ENCODE data around the gene DOCK3.
"Not testable (repeated sequence)": the region's sequence is repeated elsewhere in the genome, so short reads cannot be mapped to it uniquely, and the experiment has no call there.

The DOCK3 gene

DNA sequence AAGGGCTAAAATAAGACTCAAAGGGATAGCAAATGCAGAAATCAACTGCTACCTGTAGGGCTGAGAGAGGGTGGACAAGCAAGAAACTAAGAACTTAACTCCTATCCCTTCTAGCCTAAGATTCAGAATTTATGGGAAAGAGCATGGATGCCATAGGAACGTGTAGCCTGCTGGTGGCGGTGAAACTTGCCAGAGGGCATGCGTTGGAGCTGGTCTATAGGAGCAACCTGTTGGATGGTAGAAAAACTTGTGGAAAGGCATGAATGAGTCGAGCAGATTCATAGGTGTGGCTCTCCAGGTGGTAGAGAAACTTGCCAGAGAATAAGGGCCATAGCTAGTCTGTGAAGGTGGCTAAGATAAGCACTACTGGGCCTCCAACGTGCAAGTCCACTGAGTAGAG, 137.2 kb downstream of the DOCK3 start:
- DNase-seq, result no peak

DNA sequence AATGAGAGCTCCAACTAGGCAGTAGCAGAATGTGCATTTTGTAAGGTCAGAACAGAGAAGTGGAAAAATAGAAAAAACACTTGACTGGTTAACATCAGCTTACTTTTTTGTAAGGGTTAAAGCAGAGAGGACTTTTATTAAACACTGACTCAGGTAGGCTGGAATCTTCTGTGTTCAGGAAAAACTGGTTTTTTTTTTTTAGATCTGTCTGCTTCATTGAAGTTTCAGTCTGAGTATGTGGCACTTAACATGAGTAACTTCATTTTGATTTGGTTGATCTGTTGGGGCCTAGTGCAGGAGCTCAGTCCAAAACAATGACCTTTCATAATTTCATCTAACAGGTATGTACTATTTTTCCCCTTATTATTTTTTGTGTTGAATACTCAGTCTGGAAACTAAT, 141.1 kb downstream of the DOCK3 start:
- DNase-seq, result no peak

DNA sequence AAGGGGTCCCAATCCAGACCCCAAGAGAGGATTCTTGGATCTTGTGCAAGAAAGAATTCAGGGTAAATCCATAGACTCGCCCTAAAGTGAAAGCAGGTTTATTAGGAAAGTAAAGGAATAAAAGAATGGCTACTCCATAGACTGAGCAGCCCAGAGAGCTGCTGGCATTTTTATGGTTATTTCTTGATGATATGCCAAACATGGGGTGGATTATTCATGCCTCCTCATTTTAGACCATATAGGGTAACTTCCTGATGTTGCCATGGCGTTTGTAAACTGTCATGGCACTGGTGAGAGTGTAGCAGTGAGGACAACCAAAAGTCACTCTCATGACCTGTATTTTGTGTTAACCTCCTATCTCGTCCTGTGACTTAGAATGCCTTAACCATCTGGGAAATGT, 142.2 kb downstream of the DOCK3 start:
- no peak for DNase-seq

DNA sequence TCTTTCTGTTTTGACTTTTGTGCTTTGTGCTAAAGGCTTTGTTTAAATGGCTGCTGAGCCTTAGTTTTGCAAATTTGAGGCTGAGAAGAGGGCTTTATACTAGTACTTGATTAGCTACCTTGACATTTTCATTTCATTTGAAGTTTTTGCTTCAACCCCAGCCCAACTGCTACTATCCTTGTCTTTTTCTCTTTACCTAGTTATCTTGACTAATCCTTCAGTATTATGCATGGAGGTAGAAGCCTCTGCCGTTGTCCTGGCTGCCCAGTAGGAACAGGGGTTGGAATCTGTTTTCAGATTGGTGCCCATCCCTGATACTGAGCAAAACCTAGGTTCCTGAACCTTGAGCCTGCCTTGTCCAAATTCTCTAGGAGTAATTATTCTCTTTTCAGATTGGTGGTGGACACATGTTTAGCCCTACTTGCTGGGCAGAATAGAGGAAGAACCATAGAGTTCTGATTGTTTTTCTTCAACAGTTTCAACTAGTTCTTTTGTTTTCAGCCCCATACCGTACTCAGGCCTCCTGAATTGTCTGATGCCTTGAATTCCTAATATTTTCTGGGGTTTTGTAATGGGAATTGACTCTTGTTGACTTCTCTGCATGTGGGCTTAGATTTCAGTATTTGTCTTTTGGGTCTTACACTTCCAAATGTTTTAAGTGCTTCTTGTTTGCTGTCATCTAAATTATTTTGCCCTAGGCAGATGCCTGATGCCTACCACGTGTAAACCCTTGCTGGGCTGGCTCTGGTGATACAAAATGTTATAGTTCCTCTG, 143.2 kb downstream of the DOCK3 start:
- no peak for DNase-seq

DNA sequence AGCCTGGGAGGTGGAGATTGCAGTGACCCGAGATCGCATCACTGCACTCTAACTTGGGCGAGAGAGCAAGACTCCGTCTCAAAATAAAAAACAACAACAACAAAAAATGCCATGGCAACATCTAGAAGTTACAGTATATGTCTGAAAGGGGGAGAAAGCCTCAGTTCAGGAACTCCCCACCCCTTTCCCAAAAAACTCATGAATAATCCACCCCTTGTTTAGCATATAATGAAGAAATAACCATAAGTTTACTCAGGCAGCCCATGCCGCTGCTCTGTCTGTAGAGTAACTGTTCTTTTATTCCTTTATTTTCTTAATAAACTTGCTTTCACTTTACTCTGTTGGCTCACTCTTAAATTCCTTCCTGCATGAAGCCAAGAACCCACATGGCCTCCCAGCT, 145.2 kb downstream of the DOCK3 start:
- no peak for DNase-seq

DNA sequence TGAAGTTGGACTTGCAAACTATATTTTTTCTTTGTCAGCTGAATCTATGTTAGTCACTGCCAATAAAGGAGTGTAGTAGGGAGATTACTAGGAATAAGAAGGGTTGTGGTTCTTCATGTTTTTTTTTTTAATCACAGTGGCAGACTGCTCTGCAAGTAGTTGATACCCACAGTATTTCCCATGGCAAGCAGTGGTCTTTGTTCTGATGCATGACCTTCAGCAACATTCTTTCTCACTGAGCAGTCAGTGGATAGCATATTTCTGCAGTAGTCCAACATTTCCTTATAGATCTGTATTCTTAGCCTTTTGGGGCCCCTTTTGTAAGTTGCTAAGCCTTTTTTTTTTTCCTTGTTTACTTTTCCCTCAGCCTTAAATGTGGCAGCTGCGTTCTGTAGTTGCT, 151.1 kb downstream of the DOCK3 start:
- DNase-seq, result no peak

DNA sequence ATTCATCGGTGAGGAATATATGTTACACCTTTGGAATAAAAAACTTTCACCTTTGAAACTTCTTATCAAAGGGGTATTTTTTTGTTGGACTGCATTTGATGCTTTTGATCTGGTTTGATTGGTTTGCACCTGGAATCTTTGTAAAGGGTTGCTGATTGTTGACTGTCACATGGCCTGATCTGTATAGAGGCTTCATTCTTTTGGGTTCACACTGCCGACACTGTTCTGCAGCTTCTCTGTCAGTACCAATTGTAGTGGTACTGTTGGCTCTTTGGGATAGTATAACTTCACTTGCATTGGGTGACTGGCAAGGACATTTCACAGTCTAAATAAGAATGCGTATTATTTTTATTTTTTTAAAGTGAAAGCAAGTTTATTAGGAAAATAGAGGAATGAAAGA, 155.7 kb downstream of the DOCK3 start:
- no peak for DNase-seq

DNA sequence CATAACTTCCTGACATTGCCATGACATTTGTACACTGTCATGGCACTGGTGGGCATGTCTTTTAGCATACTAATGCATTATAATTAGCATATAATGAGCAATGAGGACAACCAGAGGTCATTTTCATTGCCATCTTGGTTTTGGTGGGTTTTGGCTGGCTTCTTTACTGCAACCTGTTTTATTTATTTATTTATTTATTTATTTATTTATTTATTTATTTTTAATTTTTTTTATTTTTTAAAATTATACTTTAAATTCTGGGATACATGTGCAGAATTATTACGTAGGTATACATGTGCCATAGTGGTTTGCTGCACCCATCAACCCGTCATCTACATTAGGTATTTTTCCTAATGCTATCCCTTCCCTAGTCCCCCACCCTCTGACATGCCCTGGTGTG, 156.3 kb downstream of the DOCK3 start:
- DNase-seq, result not testable (repeated sequence)

DNA sequence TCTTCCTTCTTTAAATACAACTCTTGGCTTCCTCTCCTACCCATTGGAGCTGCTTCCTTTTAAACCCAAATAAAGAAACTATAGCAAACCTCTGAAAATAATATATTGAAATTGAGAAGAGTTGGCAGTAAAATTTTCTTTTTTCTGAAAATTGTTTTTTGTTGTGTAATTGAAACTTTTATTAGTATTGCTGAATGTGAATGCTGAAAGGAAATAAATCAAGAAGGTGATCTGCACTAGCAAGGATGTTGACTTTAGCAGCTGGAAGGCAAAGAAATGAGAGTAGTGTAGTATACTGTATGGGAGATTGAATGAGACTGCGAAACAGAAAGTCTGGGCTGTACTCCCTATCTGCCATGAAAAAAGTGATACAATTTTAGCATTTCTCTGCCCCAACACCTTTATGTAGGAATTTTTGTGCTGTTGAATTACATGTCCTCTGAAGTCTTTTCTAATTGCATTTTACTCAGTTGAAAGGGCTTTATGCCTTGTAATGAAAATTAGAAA, 166.3 kb downstream of the DOCK3 start:
- no peak for DNase-seq

DNA sequence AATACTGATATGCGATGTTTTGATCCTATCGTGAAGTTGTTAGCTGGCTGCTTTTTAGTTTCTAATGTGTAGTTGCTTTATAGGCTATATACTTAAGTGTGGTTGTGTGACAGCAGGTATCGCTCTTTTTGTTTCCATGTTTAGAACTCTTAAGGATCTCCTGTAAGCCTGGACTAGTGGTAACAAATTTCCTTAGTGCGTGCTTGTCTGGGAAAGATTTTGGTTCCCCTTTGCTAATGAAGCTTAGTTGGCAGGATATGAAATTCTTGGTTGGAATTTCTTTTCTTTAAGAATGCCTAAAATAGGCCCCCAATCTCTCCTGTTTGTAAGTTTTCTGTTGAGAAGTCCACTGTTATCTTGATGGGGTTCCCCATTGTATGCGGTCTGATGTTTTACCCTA, 173.6 kb downstream of the DOCK3 start:
- DNase-seq, result no peak

DNA sequence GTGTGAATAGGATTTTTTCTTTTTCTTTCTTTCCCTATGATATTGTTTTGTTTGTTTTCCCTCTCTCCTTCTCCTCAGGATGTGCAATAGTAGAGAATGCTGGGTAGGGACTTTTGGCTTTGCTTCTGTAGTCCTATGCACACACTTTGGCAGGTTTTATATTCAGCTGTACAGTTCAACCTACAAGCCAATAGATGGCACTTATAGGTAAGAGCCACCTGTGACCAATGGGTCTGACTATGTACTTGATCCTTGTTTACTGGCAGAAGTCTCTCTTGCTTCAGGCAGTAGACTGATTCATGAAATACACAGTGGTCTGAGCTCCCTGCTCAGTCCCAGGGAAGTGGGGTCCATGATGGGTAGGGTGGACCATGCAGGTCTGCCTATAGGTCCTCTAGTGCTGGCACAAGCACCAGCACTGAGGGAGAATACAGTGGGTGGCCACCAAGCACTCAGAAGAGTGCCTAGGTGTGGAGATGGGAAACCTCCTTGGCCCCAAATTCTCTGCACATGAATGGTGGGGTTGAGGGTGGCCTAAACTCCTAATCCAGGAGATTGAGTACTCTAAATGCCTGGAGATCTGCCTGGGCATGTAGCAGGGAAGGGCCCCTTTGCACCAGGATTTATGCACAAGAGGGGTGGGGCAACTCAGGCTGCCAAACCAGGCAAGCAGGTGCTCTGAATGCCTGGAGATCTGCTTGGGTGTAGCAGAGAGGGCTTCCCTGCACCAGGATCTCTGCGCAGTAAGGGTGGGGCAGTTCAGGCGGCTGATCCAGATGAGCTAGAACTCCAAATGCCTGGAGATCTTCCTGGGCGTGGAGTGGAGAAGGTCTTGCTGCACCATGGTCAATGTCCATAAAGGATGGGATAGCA, 176.1 kb downstream of the DOCK3 start:
- no peak for DNase-seq

DNA sequence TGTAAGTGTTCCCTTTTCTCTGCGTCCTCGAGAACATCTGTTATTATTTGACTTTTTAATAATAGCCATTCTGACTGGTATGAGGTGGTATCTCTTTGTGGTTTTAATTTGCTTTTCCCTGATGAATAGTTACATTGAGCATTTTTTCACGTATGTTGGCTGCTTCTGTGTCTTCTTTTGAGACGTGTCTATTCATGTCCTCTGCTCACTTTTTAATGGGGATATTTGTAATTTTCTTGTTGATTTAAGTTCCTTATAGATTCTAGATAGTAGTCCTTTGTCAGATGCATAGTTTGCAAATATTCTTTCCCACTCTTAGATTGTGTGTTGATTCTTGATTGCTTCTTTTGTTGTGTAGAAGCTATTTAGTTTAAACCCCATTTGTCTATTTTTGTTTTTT, 179.2 kb downstream of the DOCK3 start:
- no peak for DNase-seq

DNA sequence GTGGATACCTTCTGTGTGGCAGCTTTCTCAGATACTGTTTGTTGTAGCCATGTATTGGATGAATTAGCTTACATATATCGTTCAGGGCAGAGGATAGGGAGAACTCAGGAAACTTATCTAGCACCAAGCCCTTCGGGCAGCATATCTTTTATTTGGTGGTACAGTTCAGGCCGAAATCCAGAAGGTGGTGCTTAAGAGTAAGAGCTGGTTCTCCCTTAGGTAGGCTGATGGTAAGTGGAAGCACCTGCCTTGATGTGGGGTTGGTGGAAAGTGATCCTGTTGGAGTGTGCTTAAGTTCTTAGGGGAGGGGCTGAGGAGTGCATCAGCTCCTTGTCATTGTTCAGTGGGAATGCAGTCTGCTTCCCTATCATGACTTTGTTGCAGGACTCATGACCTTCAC, 187.5 kb downstream of the DOCK3 start:
- DNase-seq, result peak in 1 of 2 experiments; percentile 2

DNA sequence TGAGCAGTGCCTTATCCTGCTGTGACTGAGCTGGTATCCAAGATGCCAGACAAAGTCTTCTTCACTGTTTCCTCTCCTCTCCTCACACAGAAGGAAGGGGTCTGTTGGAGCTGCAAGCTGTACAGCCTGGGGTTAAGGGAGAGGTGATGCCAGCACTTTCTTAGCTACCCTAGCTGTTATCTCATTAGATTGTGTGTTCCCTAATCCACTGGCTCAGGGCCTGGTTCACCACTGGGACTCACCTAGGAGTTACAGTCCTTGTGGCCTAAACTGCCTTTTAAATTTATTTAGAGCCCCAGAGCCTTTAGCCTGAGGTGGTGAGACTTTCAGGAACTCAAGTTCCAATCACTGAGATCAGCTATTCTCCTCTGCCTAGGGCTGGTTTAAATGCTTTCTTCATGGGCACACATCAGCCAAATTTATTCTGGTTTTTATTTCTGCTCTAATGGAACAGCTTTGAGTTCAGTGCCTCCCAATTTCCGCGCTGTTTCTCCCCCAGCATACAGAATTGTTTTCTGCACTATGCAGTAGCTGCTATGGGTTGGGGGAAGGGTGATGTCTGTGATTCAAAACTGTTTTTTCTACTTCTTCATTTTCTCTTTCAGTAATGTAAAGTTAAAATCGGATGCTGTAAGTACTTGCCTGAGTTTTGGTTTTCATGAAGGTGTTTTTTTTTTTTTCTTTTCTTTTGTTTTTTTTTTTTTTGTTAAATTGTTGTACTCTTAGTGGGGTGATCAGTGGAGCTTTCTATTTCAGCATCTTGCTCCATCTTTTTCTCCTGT, 198.8 kb downstream of the DOCK3 start:
- DNase-seq, result no peak

DNA sequence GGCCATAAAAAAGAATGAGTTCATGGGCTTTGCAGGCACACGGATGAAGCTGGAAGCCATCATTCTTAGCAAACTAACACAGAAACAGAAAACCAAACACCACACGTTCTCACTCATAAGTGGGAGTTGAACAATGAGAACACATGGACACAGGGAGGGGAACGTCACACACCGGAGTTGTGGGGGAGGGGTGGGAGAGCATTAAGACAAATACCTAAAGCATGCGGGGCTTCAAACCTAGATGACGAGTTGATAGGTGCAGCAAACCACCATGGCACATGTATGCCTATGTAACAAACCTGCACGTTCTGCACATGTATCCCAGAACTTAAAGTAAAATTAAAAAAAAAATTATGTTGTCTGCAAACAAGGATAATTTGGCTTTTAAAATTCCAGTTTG, 200.1 kb downstream of the DOCK3 start:
- DNase-seq, result not testable (repeated sequence)

DNA sequence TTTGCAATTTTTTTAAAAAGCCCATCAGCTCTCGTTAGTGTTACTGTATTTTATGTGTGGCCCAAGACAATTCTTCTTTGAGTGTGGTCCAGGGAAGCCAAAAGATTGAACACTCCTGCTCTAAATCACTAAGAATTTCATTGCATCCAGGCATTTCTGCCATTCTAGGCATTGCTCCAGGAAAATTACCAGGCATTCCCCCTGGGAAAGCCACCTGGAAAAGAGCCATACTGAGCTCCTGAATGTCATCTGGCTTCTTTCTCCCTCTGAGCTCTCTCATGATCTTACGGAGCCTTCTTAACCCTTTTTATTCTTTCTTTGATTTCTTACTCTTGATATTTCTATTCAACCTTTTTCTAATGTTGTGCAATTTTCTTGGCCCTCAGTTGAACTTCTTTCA, 202.2 kb downstream of the DOCK3 start:
- no peak for DNase-seq

DNA sequence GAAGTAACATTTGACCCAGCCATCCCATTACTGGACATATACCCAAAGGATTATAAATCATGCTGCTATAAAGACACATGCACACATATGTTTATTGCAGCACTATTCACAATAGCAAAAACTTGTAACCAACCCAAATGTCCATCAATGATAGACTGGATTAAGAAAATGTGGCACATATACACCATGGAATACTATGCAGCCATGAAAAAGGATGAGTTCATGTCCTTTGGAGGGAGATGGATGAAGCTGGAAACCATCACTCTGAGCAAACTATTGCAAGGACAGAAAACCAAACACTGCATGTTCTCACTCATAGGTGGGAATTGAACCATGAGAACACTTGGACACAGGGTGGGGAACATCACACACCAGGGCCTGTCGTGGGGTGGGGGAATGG, 208.0 kb downstream of the DOCK3 start:
- DNase-seq, result not testable (repeated sequence)

DNA sequence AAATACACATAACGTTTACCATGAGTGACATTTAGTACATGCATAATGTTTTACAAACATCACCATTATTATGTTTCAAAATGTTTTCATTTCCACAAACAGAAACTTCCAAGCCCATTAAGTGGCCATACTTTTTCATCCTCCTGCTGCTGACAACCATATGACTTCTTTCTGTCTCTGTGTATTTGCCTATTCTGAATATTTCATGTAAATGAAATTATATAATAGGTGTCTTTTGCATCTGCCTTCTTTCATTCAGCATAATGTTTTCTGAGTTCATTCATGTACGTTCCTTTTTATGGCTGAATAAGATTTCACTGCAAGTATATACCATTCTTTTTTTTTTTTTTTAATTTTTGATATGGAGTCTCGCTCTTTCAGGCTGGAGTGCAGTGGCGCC, 209.0 kb downstream of the DOCK3 start:
- DNase-seq, result no peak

DNA sequence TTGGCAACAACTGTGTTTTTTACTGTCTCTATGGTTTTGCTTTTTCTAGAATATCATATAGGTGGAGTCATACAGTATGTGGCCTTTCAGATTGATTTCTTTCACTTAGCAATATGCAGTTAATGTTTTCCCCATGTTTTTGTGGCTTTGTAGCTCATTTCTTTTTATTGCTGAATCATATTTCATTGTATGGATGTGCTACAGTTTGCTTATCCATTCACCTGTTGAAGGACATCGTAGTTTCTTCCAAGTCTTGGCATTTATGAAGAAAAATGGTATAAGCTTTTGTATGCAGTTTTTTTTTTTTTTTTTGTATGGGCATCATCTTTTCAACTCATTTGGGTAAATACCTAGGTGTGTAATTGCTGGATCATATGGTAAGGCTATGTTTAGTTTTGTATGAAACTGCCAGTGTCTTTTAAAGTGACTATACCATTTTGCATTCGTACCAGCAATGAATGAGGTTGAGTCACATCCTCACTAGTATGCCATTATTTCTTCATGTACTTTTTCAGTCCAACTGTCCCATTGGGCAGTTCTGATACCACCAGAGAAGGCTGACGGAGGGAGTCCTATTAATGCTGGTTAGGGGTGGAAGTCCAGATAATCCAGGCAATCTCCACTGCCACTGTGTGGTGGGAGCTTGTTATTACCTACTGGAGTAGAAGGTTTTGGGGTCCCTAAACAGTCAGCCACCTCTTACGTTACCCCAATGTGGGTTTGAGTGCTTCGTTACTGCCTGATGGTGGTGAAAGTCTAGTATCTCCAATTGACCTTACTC, 210.5 kb downstream of the DOCK3 start:
- DNase-seq, result no peak

DNA sequence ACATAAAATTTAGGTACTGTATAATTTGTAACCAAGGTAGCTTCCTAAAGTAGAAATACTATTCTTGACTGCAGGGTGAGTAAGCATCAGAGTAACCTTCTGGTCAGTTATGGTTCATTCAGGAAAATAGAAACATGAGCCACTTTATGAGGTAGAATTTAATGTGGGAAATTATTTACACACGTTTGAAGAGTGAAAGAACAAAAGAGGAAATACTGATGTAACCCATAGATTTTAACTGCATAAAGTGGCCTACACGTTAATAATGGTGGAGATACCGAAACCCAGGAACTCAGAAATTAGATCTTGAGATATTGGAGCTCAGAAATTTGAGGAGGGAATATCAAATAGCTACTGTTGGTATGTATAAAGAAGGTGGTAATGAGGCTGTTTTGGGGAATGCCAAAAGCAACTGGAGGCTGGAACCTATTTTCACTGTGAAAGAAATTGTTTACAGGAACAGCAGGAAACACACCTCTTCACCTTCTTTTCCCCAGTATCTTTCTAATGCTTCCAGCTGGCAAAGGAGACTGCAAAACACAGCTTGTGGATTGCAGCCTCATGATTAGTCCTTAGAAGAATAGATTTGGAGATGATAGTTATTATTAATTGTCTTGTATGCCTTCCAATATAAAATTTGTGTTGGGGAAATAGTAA, 216.1 kb downstream of the DOCK3 start:
- no peak for DNase-seq

DNA sequence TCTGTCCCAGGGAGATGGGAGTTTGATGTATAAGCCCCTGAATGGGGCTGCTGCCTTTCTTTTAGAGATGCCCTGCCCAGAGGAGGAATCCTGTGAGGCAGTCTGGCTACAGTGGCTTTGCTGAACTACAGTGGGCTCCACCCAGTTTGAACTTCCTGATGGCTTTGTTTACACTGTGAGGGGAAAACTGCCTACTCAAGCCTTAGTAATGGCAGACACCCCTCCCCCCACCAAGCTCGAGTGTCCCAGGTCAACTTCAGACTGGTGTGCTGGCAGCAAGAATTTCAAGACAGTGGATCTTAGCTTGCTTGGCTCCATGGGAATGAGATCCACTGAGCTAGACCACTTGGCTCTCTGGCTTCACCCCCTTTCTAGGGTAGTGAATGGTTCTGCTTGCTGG, 226.4 kb downstream of the DOCK3 start:
- not testable (repeated sequence) for DNase-seq

DNA sequence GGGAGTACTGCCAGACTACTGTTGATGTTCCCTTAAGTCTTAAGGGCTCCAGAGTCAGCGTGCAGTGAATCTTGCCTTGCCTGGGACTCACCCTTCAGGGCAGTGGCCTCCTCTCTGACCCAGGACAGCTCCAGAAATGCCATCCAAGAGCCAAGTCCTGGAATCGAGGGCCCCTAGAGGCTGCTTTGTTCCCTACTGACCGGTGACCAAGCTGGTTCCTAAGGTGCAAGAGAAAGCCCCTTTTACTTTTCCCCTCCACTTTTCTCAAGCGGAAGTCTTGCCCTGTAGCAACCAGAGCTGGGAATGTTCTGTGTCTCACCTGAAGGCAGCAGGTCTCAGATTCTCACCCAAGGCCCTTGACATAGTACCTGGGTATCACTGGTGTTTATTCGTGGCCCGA, 238.0 kb downstream of the DOCK3 start:
- peak in 1 of 2 experiments; percentile 28 for DNase-seq

Measured in SHP77 (cell line).